Measurements from ENCODE around the gene MEAK7.

The MEAK7 gene

GRCh38 chr16:84547546-84548061 lies 43.1 kb upstream of the MEAK7 start:
- no peak overlapping the region for H3K4me3 ChIP-seq (ENCODE audit: low read depth, low read length)
- no peak for TF ChIP-seq CTCF (IDR thresholded peaks at IDR 0.05; ENCODE audit: insufficient read depth, low read depth, low read length, missing control alignments)
- DNase-seq (ENCODE audit: low read depth) = no peak

- DNase-seq (ENCODE audit: low read depth) = no peak
- H3K4me3 ChIP-seq (ENCODE audit: low read depth, low read length) = no peak overlapping the region
Observed at GRCh38 chr16:84546669-84547545, 42.4 kb upstream of the MEAK7 start.

GRCh38 chr16:84545114-84545737 lies 40.8 kb upstream of the MEAK7 start:
- TF ChIP-seq CTCF (IDR thresholded peaks at IDR 0.05; ENCODE audit: insufficient read depth, low read depth, low read length, missing control alignments) = no peak
- no peak for DNase-seq (ENCODE audit: low read depth)
- H3K4me3 ChIP-seq (ENCODE audit: low read depth, low read length) = no peak overlapping the region

More at GRCh38 chr16:84546669-84547545, 42.4 kb upstream of the MEAK7 start:
- TF ChIP-seq CTCF (IDR thresholded peaks at IDR 0.05; ENCODE audit: insufficient read depth, low read depth, low read length, missing control alignments) = no peak

GRCh38 chr16:84544031-84544773 lies 39.7 kb upstream of the MEAK7 start:
- DNase-seq (ENCODE audit: low read depth) = no peak
- no peak overlapping the region for H3K4me3 ChIP-seq (ENCODE audit: low read depth, low read length)
- no peak for TF ChIP-seq CTCF (IDR thresholded peaks at IDR 0.05; ENCODE audit: insufficient read depth, low read depth, low read length, missing control alignments)

- TF ChIP-seq CTCF (IDR thresholded peaks at IDR 0.05; ENCODE audit: insufficient read depth, low read depth, low read length, missing control alignments) = no peak
- H3K4me3 ChIP-seq (ENCODE audit: low read depth, low read length) = no peak overlapping the region
- no peak for DNase-seq (ENCODE audit: low read depth)
Observed at GRCh38 chr16:84543253-84543652, 38.8 kb upstream of the MEAK7 start.

GRCh38 chr16:84541999-84542817 lies 37.7 kb upstream of the MEAK7 start:
- no peak for DNase-seq (ENCODE audit: low read depth)
- TF ChIP-seq CTCF (IDR thresholded peaks at IDR 0.05; ENCODE audit: insufficient read depth, low read depth, low read length, missing control alignments) = no peak
- H3K4me3 ChIP-seq (ENCODE audit: low read depth, low read length) = no peak overlapping the region

All from GM12865 (cell line).